ENCODE measurements around the gene TCEANC2. TPM values are rescaled to one million over a fixed set of nuclear protein-coding genes. Genes with fewer than 3 reads are reported as not detected.
"Not testable (repeated sequence)": the region's sequence is repeated elsewhere in the genome, so short reads cannot be mapped to it uniquely, and the experiment has no call there.

Gene TCEANC2
- total RNA-seq, 1 experiment from 2014 or later: 5.3 TPM

GRCh38 chr1:54041806-54042205 lies 11.6 kb upstream of the TCEANC2 start:
- no peak overlapping the region for H3K9ac ChIP-seq (ENCODE audit: low read length)
- no peak for DNase-seq
- H3K36me3 ChIP-seq (ENCODE audit: insufficient read depth, low read length): peaks cover 47% of the 10 kb centered on the region

GRCh38 chr1:54045496-54045895 lies 7.9 kb upstream of the TCEANC2 start:
- H3K4me1 ChIP-seq (ENCODE audit: low read length): peaks cover 19% of the 10 kb centered on the region
- H4K20me1 ChIP-seq (ENCODE audit: insufficient read depth, low read depth, low read length): no peaks in the 10 kb centered on the region
- no peak overlapping the region for H3K27ac ChIP-seq (ENCODE audit: low read length)
- no peak overlapping the region for H3K9ac ChIP-seq (ENCODE audit: low read length)
- H3K4me3 ChIP-seq (ENCODE audit: low read length): no peak overlapping the region
- no peaks in the 10 kb centered on the region for H3K9me3 ChIP-seq (ENCODE audit: low read length)
- no peaks in the 10 kb centered on the region for H3K27me3 ChIP-seq (ENCODE audit: low read length)
- H2AFZ ChIP-seq (ENCODE audit: low read length): no peak overlapping the region
- H3K9me2 ChIP-seq (replicated peaks; ENCODE audit: insufficient read depth, low read length): no peaks in the 10 kb centered on the region
- peaks cover 25% of the 10 kb centered on the region for H3K36me3 ChIP-seq (ENCODE audit: insufficient read depth, low read length)
- DNase-seq: no peak
- H3K4me2 ChIP-seq (ENCODE audit: low read depth, low read length, poor library complexity, severe bottlenecking): no peak overlapping the region
- H3K79me2 ChIP-seq (ENCODE audit: low read length): peaks cover 62% of the 10 kb centered on the region

More at GRCh38 chr1:54041806-54042205, 11.6 kb upstream of the TCEANC2 start:
- no peaks in the 10 kb centered on the region for H3K27me3 ChIP-seq (ENCODE audit: low read length)
- peaks cover 25% of the 10 kb centered on the region for H3K79me2 ChIP-seq (ENCODE audit: low read length)
- no peak overlapping the region for H3K4me2 ChIP-seq (ENCODE audit: low read depth, low read length, poor library complexity, severe bottlenecking)
- no peak overlapping the region for H2AFZ ChIP-seq (ENCODE audit: low read length)
- H3K9me2 ChIP-seq (replicated peaks; ENCODE audit: insufficient read depth, low read length): no peaks in the 10 kb centered on the region
- no peaks in the 10 kb centered on the region for H3K9me3 ChIP-seq (ENCODE audit: low read length)
- H3K4me3 ChIP-seq (ENCODE audit: low read length): no peak overlapping the region
- H3K27ac ChIP-seq (ENCODE audit: low read length): no peak overlapping the region
- no peaks in the 10 kb centered on the region for H3K4me1 ChIP-seq (ENCODE audit: low read length)
- no peaks in the 10 kb centered on the region for H4K20me1 ChIP-seq (ENCODE audit: insufficient read depth, low read depth, low read length)

GRCh38 chr1:54046671-54047383 lies 6.6 kb upstream of the TCEANC2 start:
- H3K4me1 ChIP-seq (ENCODE audit: low read length): peaks cover 29% of the 10 kb centered on the region
- H3K4me2 ChIP-seq (ENCODE audit: low read depth, low read length, poor library complexity, severe bottlenecking): no peak overlapping the region
- H2AFZ ChIP-seq (ENCODE audit: low read length): no peak overlapping the region
- H3K9me3 ChIP-seq (ENCODE audit: low read length): no peaks in the 10 kb centered on the region
- no peak overlapping the region for H3K9ac ChIP-seq (ENCODE audit: low read length)
- H3K9me2 ChIP-seq (replicated peaks; ENCODE audit: insufficient read depth, low read length): no peaks in the 10 kb centered on the region
- no peaks in the 10 kb centered on the region for H3K27me3 ChIP-seq (ENCODE audit: low read length)
- peaks cover 12% of the 10 kb centered on the region; the same call in 1 of the 2 replicates for H3K36me3 ChIP-seq (ENCODE audit: insufficient read depth, low read length)
- peaks cover 75% of the 10 kb centered on the region for H3K79me2 ChIP-seq (ENCODE audit: low read length)
- H3K4me3 ChIP-seq (ENCODE audit: low read length): no peak overlapping the region
- H4K20me1 ChIP-seq (ENCODE audit: insufficient read depth, low read depth, low read length): no peaks in the 10 kb centered on the region
- no peak overlapping the region for H3K27ac ChIP-seq (ENCODE audit: low read length)
- no peak for DNase-seq

GRCh38 chr1:54047384-54048305 lies 5.8 kb upstream of the TCEANC2 start:
- Histone ChIP-seq H3K9me2 (replicated peaks; ENCODE audit: insufficient read depth, low read length) (no peaks in the 10 kb centered on the region), H3K4me2 (ENCODE audit: low read depth, low read length, poor library complexity, severe bottlenecking) (no peak overlapping the region), H3K27me3 (ENCODE audit: low read length) (no peaks in the 10 kb centered on the region), H4K20me1 (ENCODE audit: insufficient read depth, low read depth, low read length) (no peaks in the 10 kb centered on the region; the same call in 1 of the 2 replicates), H2AFZ (ENCODE audit: low read length) (no peak overlapping the region), H3K9me3 (ENCODE audit: low read length) (no peaks in the 10 kb centered on the region), H3K4me1 (ENCODE audit: low read length) (peaks cover 29% of the 10 kb centered on the region), H3K36me3 (ENCODE audit: insufficient read depth, low read length) (peaks cover 9% of the 10 kb centered on the region; the same call in 1 of the 2 replicates), H3K27ac (ENCODE audit: low read length) (no peak overlapping the region), H3K79me2 (ENCODE audit: low read length) (peaks cover 83% of the 10 kb centered on the region), H3K4me3 (ENCODE audit: low read length) (no peak overlapping the region), H3K9ac (ENCODE audit: low read length) (no peak overlapping the region)
- no peak for DNase-seq

- H3K27ac ChIP-seq (ENCODE audit: low read length); DNase-seq; H3K9me2 ChIP-seq (replicated peaks; ENCODE audit: insufficient read depth, low read length); H3K27me3 ChIP-seq (ENCODE audit: low read length); H3K9me3 ChIP-seq (ENCODE audit: low read length); H3K4me3 ChIP-seq (ENCODE audit: low read length); H3K9ac ChIP-seq (ENCODE audit: low read length); H3K4me2 ChIP-seq (ENCODE audit: low read depth, low read length, poor library complexity, severe bottlenecking); H4K20me1 ChIP-seq (ENCODE audit: insufficient read depth, low read depth, low read length); H3K36me3 ChIP-seq (ENCODE audit: insufficient read depth, low read length); H2AFZ ChIP-seq (ENCODE audit: low read length): not testable (repeated sequence)
- Histone ChIP-seq H3K4me1 (ENCODE audit: low read length) (peaks cover 43% of the 10 kb centered on the region), H3K79me2 (ENCODE audit: low read length) (peaks cover 90% of the 10 kb centered on the region)
Observed at GRCh38 chr1:54050435-54050834, 3.0 kb upstream of the TCEANC2 start.

- H3K9ac ChIP-seq (ENCODE audit: low read length): peak overlapping the region; percentile 84
- peak overlapping the region; percentile 46; the same call in 1 of the 2 replicates for H2AFZ ChIP-seq (ENCODE audit: low read length)
- peak overlapping the region; percentile 39 for H3K27ac ChIP-seq (ENCODE audit: low read length)
- no peaks in the 10 kb centered on the region; the same call in 1 of the 2 replicates for H4K20me1 ChIP-seq (ENCODE audit: insufficient read depth, low read depth, low read length)
- no peaks in the 10 kb centered on the region for H3K9me3 ChIP-seq (ENCODE audit: low read length)
- H3K79me2 ChIP-seq (ENCODE audit: low read length): peaks cover 82% of the 10 kb centered on the region
- DNase-seq: peak; percentile 49
- no peaks in the 10 kb centered on the region for H3K36me3 ChIP-seq (ENCODE audit: insufficient read depth, low read length)
- peak overlapping the region; percentile 98 for H3K4me2 ChIP-seq (ENCODE audit: low read depth, low read length, poor library complexity, severe bottlenecking)
- no peaks in the 10 kb centered on the region for H3K27me3 ChIP-seq (ENCODE audit: low read length)
- peak overlapping the region; percentile 95 for H3K4me3 ChIP-seq (ENCODE audit: low read length)
- no peaks in the 10 kb centered on the region for H3K9me2 ChIP-seq (replicated peaks; ENCODE audit: insufficient read depth, low read length)
- H3K4me1 ChIP-seq (ENCODE audit: low read length): peaks cover 45% of the 10 kb centered on the region
Observed at GRCh38 chr1:54051933-54052430, 1.4 kb upstream of the TCEANC2 start.

GRCh38 chr1:54052431-54052933 lies 926 bp upstream of the TCEANC2 start:
- Histone ChIP-seq H3K36me3 (ENCODE audit: insufficient read depth, low read length) (no peaks in the 10 kb centered on the region), H3K27ac (ENCODE audit: low read length) (peak overlapping the region; percentile 39), H3K9me2 (replicated peaks; ENCODE audit: insufficient read depth, low read length) (no peaks in the 10 kb centered on the region), H3K79me2 (ENCODE audit: low read length) (peaks cover 77% of the 10 kb centered on the region), H3K9me3 (ENCODE audit: low read length) (no peaks in the 10 kb centered on the region), H4K20me1 (ENCODE audit: insufficient read depth, low read depth, low read length) (no peaks in the 10 kb centered on the region; the same call in 1 of the 2 replicates), H3K4me3 (ENCODE audit: low read length) (peak overlapping the region; percentile 95), H3K4me2 (ENCODE audit: low read depth, low read length, poor library complexity, severe bottlenecking) (peak overlapping the region; percentile 98), H3K27me3 (ENCODE audit: low read length) (no peaks in the 10 kb centered on the region), H3K9ac (ENCODE audit: low read length) (peak overlapping the region; percentile 84), H2AFZ (ENCODE audit: low read length) (0 out of 2 replicates have a peak overlapping the region, but pooled peaks have one; percentile 46), H3K4me1 (ENCODE audit: low read length) (peaks cover 42% of the 10 kb centered on the region)
- peak; percentile 69 for DNase-seq
